Measurements from ENCODE around the gene TMEM132C.

Gene TMEM132C

GRCh38 chr12:128607641-128608040 lies 340.7 kb downstream of the TMEM132C start:
- no peak for DNase-seq
- no peaks in the 10 kb centered on the region for H3K27me3 ChIP-seq (replicated peaks)
- no peak for TF ChIP-seq CTCF (IDR thresholded peaks at IDR 0.05; ENCODE audit: low read depth, low read length, missing control alignments)
- H3K36me3 ChIP-seq (replicated peaks), result no peaks in the 10 kb centered on the region
- H3K27ac ChIP-seq, result no peak overlapping the region
- in situ Hi-C loops (cut with HindIII; ENCODE audit: low pct_ligation_motif_present, low sequenced_read_pairs), result no loop called here
- H3K4me3 ChIP-seq (ENCODE audit: low read depth, low read length), result no peak overlapping the region

GRCh38 chr12:128609861-128610260 lies 342.9 kb downstream of the TMEM132C start:
- no peaks in the 10 kb centered on the region for H3K27me3 ChIP-seq (replicated peaks)
- H3K36me3 ChIP-seq (replicated peaks), result no peaks in the 10 kb centered on the region
- no peak overlapping the region for H3K27ac ChIP-seq
- no peak for DNase-seq
- no peak overlapping the region for H3K4me3 ChIP-seq (ENCODE audit: low read depth, low read length)
- in situ Hi-C loops (cut with HindIII; ENCODE audit: low pct_ligation_motif_present, low sequenced_read_pairs), result no loop called here
- TF ChIP-seq CTCF (IDR thresholded peaks at IDR 0.05; ENCODE audit: low read depth, low read length, missing control alignments), result no peak

- no peak for TF ChIP-seq CTCF (IDR thresholded peaks at IDR 0.05; ENCODE audit: low read depth, low read length, missing control alignments)
- Histone ChIP-seq H3K36me3 (replicated peaks) (no peaks in the 10 kb centered on the region), H3K27me3 (replicated peaks) (no peaks in the 10 kb centered on the region), H3K4me3 (ENCODE audit: low read depth, low read length) (no peak overlapping the region), H3K27ac (no peak overlapping the region)
- DNase-seq, result peak; percentile 1
- in situ Hi-C loops (cut with HindIII; ENCODE audit: low pct_ligation_motif_present, low sequenced_read_pairs), result no loop called here
Observed at GRCh38 chr12:128611736-128612135, 344.8 kb downstream of the TMEM132C start.

- in situ Hi-C loops (cut with HindIII; ENCODE audit: low pct_ligation_motif_present, low sequenced_read_pairs), result no loop called here
- Histone ChIP-seq H3K4me3 (ENCODE audit: low read depth, low read length) (no peak overlapping the region), H3K27ac (no peak overlapping the region), H3K27me3 (replicated peaks) (no peaks in the 10 kb centered on the region), H3K36me3 (replicated peaks) (no peaks in the 10 kb centered on the region)
- no peak for DNase-seq
- TF ChIP-seq CTCF (IDR thresholded peaks at IDR 0.05; ENCODE audit: low read depth, low read length, missing control alignments), result no peak
Observed at GRCh38 chr12:128612150-128612850, 345.3 kb downstream of the TMEM132C start.

GRCh38 chr12:128613837-128614590 lies 347.0 kb downstream of the TMEM132C start:
- DNase-seq, result no peak
- Histone ChIP-seq H3K27ac (no peak overlapping the region), H3K36me3 (replicated peaks) (no peaks in the 10 kb centered on the region), H3K4me3 (ENCODE audit: low read depth, low read length) (no peak overlapping the region), H3K27me3 (replicated peaks) (no peaks in the 10 kb centered on the region)
- in situ Hi-C loops (cut with HindIII; ENCODE audit: low pct_ligation_motif_present, low sequenced_read_pairs), result no loop called here
- no peak for TF ChIP-seq CTCF (IDR thresholded peaks at IDR 0.05; ENCODE audit: low read depth, low read length, missing control alignments)

All from brain microvascular endothelial cell (primary cell).